ENCODE results near the gene UBE2G1.
"Not testable (repeated sequence)": the region's sequence is repeated elsewhere in the genome, so short reads cannot be mapped to it uniquely, and the experiment has no call there.

UBE2G1 gene

DNA sequence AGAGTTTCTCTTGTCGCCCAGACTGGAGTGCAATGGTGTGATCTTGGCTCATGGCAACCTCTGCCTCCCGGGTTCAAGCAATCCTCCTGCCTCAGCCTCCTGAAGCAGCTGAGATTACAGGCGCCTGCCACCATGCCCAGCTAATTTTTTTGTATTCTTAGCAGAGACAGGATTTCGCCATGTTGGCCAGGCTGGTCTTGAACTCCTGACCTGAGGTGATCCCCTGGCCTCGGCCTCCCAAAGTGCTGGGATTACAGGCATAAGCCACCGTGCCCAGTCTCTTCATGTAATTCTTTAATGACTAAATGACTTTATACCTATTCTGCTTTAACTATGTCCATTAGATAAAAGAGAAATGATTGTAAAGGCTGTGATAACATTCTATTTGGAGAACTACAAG lies 111.2 kb downstream of the UBE2G1 start:
- DNase-seq (ENCODE audit: low read depth in 1 of 2, low spot score in 1 of 2) = not testable (repeated sequence)

- no peak for DNase-seq (ENCODE audit: low read depth in 1 of 2, low spot score in 1 of 2)
Observed at GRCh38 chr17:4250887-4251286, 115.6 kb downstream of the UBE2G1 start.

GRCh38 chr17:4249452-4250029 lies 116.9 kb downstream of the UBE2G1 start:
- no peak for DNase-seq (ENCODE audit: low read depth in 1 of 2, low spot score in 1 of 2)

DNA sequence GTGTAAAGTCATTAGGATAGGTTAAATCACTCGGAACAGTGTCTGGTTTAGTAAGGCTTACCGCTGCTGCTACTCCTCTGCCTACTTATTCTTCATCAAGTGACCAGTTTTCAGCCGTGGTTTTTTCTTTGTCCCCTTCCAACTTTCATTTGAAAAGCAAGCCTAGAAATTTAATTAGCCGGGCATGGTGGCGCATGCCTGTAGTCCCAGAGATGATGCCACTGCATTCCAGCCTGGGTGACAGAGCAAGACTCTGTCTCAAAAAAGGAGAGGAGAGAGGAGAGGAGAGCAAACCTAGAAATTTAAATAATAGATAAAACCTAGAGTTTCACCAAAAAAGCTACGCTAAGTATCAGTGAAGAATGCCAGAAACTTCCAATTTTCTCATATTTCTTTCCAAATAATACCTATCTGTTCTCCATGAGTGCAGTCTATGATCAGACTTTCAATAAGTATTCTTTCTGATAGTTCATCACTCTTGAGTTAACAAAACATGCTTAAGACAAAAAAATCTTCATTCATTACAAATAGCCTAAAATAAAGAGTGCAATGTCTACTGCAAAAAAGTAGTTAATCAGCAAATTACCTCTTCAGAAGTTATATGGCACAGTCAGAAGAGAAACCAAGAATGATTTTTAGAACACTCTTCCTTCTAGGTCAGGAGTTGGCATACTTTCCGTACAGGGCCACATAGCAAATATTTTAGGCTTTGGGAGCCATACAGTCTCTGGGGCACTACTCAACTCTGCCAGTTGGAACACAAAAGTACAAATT lies 117.8 kb downstream of the UBE2G1 start:
- no peak for DNase-seq (ENCODE audit: low read depth in 1 of 2, low spot score in 1 of 2)

GRCh38 chr17:4247971-4248388 lies 118.5 kb downstream of the UBE2G1 start:
- DNase-seq (ENCODE audit: low read depth in 1 of 2, low spot score in 1 of 2) = no peak

DNA sequence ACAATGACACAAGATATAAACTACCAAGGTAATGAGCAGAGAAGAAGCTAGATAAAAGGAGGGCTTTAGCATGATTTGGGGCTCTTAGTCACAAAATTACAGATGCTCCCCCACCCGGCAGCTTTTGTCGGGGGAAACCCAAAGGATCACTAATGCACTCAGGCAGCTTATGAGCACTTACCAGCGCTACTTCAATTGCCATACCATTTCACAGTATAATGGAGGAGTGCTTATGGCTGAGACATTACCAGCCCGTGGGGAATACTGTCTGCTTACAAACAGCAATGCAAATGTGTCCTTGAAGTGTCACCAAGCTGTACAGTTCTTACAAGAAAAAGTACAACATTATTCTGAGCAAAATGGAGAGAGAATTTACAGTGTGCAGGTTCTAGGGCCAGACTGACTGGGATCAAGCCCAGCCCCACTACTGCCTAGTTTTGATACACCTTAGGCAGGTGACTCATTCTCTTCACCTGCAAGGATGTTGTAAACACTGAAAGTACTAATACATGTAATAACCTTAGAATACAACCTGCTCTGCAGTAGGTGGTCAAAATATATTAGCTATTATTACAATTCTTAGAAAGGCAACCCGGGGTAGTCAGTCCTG lies 119.0 kb downstream of the UBE2G1 start:
- DNase-seq (ENCODE audit: low read depth in 1 of 2, low spot score in 1 of 2) = no peak

DNA sequence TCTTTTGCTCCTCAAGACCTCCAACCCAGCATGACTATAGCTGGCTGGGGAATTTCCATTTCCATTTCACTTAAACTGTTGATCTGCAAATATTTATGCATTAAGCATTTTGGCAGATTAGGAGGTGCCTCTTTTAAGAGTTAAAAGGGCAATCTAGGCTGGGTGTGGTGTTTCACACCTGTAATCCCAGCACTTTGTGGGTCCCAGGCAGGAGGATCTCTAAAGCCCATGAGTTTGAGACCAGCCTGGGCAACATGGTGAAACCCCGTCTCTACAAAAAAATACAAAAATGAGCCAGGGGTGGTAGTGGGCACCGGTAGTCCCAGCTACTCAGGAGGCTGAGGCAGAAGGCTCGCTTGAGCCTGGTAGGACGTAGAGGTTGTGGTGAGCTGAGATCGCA lies 119.8 kb downstream of the UBE2G1 start:
- DNase-seq (ENCODE audit: low read depth in 1 of 2, low spot score in 1 of 2) = no peak

GRCh38 chr17:4241535-4241934 lies 124.9 kb downstream of the UBE2G1 start:
- no peak for DNase-seq (ENCODE audit: low read depth in 1 of 2, low spot score in 1 of 2)

- DNase-seq (ENCODE audit: low read depth in 1 of 2, low spot score in 1 of 2) = no peak
Observed at GRCh38 chr17:4236456-4236855, 130.0 kb downstream of the UBE2G1 start.

DNA sequence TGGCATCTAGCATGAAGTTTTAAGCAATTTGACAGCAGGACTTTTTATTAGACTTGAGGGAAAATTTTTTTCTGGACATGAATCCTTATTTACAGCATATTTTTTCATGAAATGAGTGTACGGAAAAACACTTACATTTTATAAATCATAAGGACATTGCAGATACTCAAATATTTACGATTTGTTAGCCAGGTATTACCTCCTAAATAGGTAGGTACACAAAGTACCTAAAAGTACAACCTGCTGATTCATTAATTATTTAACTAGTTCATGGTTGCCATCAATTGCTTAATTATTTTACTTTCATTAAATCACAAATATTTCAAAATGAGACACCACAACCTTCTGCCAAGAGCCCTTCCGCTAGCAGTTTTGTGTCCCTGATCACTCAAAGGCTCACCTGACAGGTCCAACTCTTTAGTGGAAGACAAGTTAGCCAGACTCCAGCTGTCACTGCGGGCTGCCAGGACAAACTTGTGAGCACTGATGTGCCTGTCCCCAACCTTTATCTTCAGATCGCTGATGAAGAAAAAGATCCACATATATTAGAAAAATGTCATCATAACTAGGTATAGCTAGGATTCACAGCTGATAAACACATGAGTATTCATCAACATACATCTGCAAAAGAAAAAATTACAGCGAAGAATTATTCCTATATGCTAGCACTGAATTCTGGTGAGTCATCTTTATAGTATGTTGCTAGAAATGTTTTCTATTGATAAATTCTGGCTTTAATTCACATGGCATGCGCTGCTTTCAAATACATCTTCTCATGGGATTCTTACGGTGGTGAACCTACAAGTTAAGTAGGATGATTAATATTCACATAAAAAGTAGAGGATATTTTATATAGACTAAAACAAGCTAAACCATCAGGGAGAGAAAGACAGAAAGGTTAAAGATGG lies 130.8 kb downstream of the UBE2G1 start:
- DNase-seq (ENCODE audit: low read depth in 1 of 2, low spot score in 1 of 2) = no peak

GRCh38 chr17:4234401-4234800 lies 132.1 kb downstream of the UBE2G1 start:
- no peak for DNase-seq (ENCODE audit: low read depth in 1 of 2, low spot score in 1 of 2)

DNA sequence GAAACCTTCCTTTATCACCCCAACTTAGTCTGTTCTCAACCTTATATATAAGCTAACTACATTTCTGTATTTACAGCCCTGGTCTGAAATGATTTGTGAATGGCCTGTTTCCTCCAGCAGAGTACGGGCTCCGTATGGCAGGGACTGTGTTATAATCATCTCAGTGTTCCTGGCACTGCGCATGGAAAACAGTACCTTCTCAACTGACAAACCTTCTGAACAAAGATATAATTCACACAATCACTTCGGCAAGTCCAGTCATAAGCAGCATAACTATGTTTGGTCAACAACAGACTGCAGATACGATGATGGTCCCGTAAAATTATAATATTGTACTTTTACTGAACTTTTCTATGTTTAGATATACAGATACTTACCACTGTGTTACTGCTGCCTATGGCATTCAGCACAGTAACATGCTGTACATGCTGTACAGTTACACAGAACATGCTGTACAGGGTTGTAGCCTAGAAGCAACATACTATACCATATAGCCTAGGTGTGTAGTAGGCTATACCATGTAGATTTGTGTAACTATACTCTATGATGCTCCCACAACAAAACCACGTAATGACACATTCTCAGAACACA lies 132.7 kb downstream of the UBE2G1 start:
- no peak for DNase-seq (ENCODE audit: low read depth in 1 of 2, low spot score in 1 of 2)

DNA sequence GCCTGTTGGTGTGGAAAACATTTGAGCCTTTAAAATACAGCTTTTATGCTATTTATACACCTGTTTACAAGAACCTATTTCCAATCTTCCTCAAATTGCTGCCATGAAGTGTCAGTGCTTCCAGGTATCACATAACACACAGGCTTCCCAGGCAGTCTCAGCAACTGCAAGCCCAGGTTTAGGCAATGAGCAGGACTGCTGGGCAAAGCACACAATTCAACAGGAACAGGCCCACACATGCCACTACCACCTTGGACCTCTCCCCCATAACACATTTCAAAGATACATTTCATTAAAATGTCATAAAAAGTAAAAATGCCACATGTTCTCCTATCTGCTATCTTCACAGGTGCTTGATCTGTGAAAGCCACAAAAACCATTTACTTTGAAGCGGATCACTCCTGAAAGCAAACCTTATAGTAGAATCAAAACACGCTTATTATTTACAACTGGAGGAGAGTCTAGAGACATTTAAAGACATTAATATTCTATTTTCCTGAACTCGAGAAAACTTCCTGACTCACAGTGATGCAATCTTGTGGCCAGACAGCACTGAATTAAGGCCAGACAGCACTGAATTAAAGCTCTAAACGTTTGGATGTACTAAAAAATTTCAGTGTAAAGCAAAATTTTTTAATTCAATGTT lies 134.2 kb downstream of the UBE2G1 start:
- no peak for DNase-seq (ENCODE audit: low read depth in 1 of 2, low spot score in 1 of 2)

- no peak for DNase-seq (ENCODE audit: low read depth in 1 of 2, low spot score in 1 of 2)
Observed at GRCh38 chr17:4229627-4230541, 136.6 kb downstream of the UBE2G1 start.

DNA sequence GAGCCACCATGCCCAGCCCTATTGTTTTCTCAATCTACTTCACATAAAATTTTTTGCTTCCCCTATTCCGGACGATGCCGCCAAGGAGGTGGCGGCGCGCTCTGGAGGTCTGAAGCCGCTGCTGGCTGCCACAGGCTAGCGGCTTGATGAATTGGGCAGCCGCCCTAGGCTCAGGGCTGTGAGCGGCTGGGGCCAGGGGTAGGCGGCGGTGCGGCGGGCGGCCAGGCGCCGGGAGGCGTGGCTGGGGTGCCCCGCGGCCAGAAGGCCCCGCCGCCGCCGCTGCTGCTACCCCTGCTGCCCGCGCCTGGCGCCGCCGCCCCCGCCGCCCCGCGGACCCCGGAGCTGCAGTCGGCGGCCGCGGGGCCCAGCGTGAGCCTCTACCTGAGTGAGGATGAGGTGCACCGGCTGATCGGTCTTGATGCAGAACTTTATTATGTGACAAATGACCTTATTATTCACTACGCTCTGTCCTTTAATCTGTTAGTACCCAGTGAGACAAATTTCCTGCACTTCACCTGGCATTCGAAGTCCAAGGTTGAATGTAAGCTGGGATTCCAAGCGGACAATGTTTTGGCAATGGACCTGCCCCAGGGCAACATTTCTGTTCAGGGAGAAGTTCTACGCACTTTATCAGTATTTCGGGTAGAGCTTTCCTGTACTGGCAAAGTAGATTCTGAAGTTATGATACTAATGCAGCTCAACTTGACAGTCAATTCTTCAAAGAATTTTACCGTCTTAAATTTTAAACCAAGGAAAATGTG lies 144.4 kb downstream of the UBE2G1 start:
- no peak for DNase-seq (ENCODE audit: low read depth in 1 of 2, low spot score in 1 of 2)

DNA sequence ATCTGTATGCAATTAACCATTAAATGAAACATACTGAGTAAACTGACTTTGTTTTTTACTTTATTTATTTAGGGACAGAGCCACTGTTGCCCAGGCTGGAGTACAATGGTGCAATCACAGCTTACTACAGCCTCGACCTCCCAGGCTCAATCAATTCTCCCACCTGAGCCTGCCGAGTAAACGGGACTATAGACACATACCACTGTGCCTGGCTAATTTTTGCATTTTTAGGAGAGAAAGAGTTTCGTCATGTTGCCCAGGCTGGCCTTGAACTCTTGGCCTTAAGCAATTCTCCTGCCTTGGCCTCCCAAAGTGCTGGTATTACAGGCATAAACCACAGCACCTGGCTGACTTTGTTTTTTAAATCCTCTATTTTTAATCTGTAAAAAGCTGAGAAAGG lies 145.3 kb downstream of the UBE2G1 start:
- no peak for DNase-seq (ENCODE audit: low read depth in 1 of 2, low spot score in 1 of 2)

DNA sequence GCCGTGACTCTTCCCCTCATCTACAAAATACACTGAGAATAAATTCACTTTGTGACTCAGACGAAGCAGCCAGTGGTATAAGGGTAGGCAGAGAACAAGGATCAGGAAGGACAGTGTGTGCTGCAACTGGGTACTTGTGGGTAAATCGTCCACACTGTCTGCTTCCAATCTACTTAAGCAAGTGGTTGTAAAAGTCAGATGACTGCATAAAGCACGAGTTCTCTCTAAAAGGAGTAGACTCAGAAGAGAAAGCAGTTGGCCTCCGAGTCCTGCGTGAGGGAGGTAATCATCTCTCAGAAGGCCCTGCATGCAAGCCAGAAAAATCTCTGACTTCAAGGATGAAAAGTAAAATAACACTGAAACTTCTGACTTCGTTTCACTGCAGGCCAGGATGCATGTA lies 145.8 kb downstream of the UBE2G1 start:
- no peak for DNase-seq (ENCODE audit: low read depth in 1 of 2, low spot score in 1 of 2)
